HCT116 (cell line): ENCODE results near the gene RGS7. TPM values are rescaled to one million over a fixed set of nuclear protein-coding genes. Genes with fewer than 3 reads are reported as not detected.

Experiments used
- ATAC-seq: fragments of 200-7000 bp; cut with Tn5 transposase; 2 replicates; pipeline ENCODE4 v1.9.1; 2020; ENCODE audit warnings: mild to moderate bottlenecking, moderate library complexity
- BruUV-seq: library from RNA; stranded (reverse); fragments of 400-500 nt; replicated peaks from 2 replicates; lab custom pipeline; 2021; lab: Mats Ljungman, UMichigan
- CTCF ChIA-PET: fragments of 300-600 bp; sonication (Branson Sonifier 250); formaldehyde crosslinking; loops from one replicate; lab custom pipeline; 2021; ENCODE audit warnings: antibody characterized with exemption; lab: Charles Lee
- POLR2A ChIA-PET: fragments of 300-600, 350-600 bp; sonication (Branson Sonifier 250); formaldehyde crosslinking; loops from one replicate; lab custom pipeline; 2021; ENCODE audit warnings: antibody characterized with exemption; lab: Charles Lee
- RAD21 ChIA-PET, 2 experiments: fragments of 300-600 bp; sonication (Branson Sonifier 250); formaldehyde crosslinking; loops; one replicate each; lab custom pipeline; 2023; ENCODE audit warnings: low total read pairs in 2 of 2; ENCODE audit not compliant: uncharacterized antibody in 2 of 2, unreplicated experiment in 2 of 2, low non-redundant PET in 1 of 2; lab: Charles Lee
- DNase-seq: peaks from one replicate; pipeline ENCODE4 v3.0.0-alpha.2; 2010; ENCODE audit warnings: low read depth, low spot score
- H2AFZ ChIP-seq: fragments of 200-600 bp; shearing (Covaris generic), sonication (generic); 2 replicates; pipeline ENCODE4 v1.6.1; 2017; ENCODE audit warnings: low read depth, mixed run types, mixed read lengths, antibody characterized with exemption, low read length; ENCODE audit not compliant: poor library complexity, severe bottlenecking
- H3K27ac ChIP-seq: 2 replicates; pipeline ENCODE4 v1.5.1; 2012; ENCODE audit warnings: low read depth, low read length
- H3K27me3 ChIP-seq: fragments of 200-600 bp; sonication (generic); 2 replicates; pipeline ENCODE4 v1.6.1; 2016; ENCODE audit warnings: mixed run types, low read length, mixed read lengths; ENCODE audit not compliant: insufficient read depth
- H3K36me3 ChIP-seq, 2 experiments: fragments of 200-500 bp in 1 of 2; fragments of 200-600 bp in 1 of 2; sonication (Bioruptor generic) in 1 of 2; sonication (generic) in 1 of 2; 2 replicates each; pipeline versions ENCODE4 v1.5.1 to v1.6.1; 2014 to 2016; ENCODE audit warnings: low read length in 2 of 2, inconsistent platforms in 1 of 2, mixed read lengths in 1 of 2, mixed run types in 1 of 2; ENCODE audit not compliant: insufficient read depth in 2 of 2, control insufficient read depth in 1 of 2
- H3K4me1 ChIP-seq, 2 experiments: fragments of 200-600 bp in 1 of 2; sonication (generic) in 1 of 2; 2 replicates each; pipeline versions ENCODE4 v1.5.1 to v1.6.1; 2012 to 2017; ENCODE audit warnings: low read length in 2 of 2, inconsistent platforms in 1 of 2, mild to moderate bottlenecking in 1 of 2, mixed read lengths in 1 of 2, mixed run types in 1 of 2, moderate library complexity in 1 of 2; ENCODE audit not compliant: insufficient read depth in 2 of 2, control insufficient read depth in 1 of 2
- H3K4me2 ChIP-seq: fragments of 200-600 bp; sonication (generic); 2 replicates; pipeline ENCODE4 v1.6.1; 2017; ENCODE audit warnings: mixed run types, low read length, mixed read lengths
- H3K4me3 ChIP-seq, 2 experiments: fragments of 200-600 bp in 1 of 2; sonication (generic) in 1 of 2; replicated peaks in 1 of 2; 2 replicates each; pipeline ENCODE4 v1.5.1; 2011 to 2016; ENCODE audit warnings: low read length in 2 of 2, control low read depth in 1 of 2, low read depth in 1 of 2, mild to moderate bottlenecking in 1 of 2, mixed read lengths in 1 of 2, mixed run types in 1 of 2
- H3K79me2 ChIP-seq: fragments of 200-600 bp; sonication (generic); 2 replicates; pipeline ENCODE4 v1.6.1; 2017; ENCODE audit warnings: mild to moderate bottlenecking, mixed run types, low read length, moderate library complexity, mixed read lengths; ENCODE audit not compliant: insufficient read depth
- H3K9ac ChIP-seq: fragments of 200-600 bp; sonication (generic); 2 replicates; pipeline ENCODE4 v1.6.1; 2016; ENCODE audit warnings: low read length, mixed read lengths
- H3K9me2 ChIP-seq: fragments of 200-600 bp; sonication (generic), shearing (Covaris generic); 2 replicates; pipeline ENCODE4 v1.6.1; 2017; ENCODE audit warnings: mixed run types, mild to moderate bottlenecking, moderate library complexity; ENCODE audit not compliant: insufficient read depth
- H3K9me3 ChIP-seq, 2 experiments: fragments of 200-500 bp in 1 of 2; fragments of 200-600 bp in 1 of 2; sonication (Bioruptor generic) in 1 of 2; sonication (generic) in 1 of 2; 2 replicates each; pipeline ENCODE4 v1.6.1; 2014 to 2017; ENCODE audit warnings: low read length in 2 of 2, mixed read lengths in 2 of 2, inconsistent platforms in 1 of 2, low read depth in 1 of 2, mild to moderate bottlenecking in 1 of 2, mixed run types in 1 of 2, moderate library complexity in 1 of 2; ENCODE audit not compliant: control insufficient read depth in 1 of 2, insufficient read depth in 1 of 2
- H4K20me1 ChIP-seq: fragments of 200-600 bp; sonication (generic), shearing (Covaris generic); 2 replicates; pipeline ENCODE4 v1.6.1; 2017; ENCODE audit warnings: mixed run types, mild to moderate bottlenecking, moderate library complexity; ENCODE audit not compliant: insufficient read depth
- CBX3 ChIP-seq: IDR thresholded peaks from 2 replicates; pipeline ENCODE4 v1.6.1; 2012; ENCODE audit warnings: low read depth
- ELF1 ChIP-seq: IDR thresholded peaks from 2 replicates; pipeline ENCODE4 v1.6.1; 2012; ENCODE audit warnings: low read depth, borderline replicate concordance
- EZH2phosphoT487 ChIP-seq: fragments of 200-600 bp; IDR thresholded peaks from 2 replicates; pipeline ENCODE4 v1.6.1; 2018; ENCODE audit warnings: antibody characterized with exemption, borderline replicate concordance
- POLR2A ChIP-seq: IDR thresholded peaks from 2 replicates; pipeline ENCODE4 v1.7.0; 2011; ENCODE audit warnings: borderline replicate concordance; ENCODE audit not compliant: insufficient read depth, insufficient read length; ENCODE audit errors: extremely low read depth
- TCF7L2 ChIP-seq: IDR thresholded peaks from 2 replicates; pipeline ENCODE4 v1.7.0; 2011; ENCODE audit warnings: borderline replicate concordance, inconsistent platforms; ENCODE audit not compliant: insufficient read depth, insufficient read length; ENCODE audit errors: extremely low read depth
- ZFX ChIP-seq: fragments of 450-650 bp; IDR thresholded peaks from 2 replicates; pipeline ENCODE4 v1.6.1; 2017
- ZNF274 ChIP-seq: fragments of 200-500 bp; sonication (Bioruptor generic); IDR thresholded peaks from 2 replicates; pipeline ENCODE4 v1.6.1; 2014; ENCODE audit warnings: mild to moderate bottlenecking, low read depth, low read length, inconsistent platforms
- intact Hi-C: fragments of 100-400 bp; cut with micrococcal nuclease; formaldehyde crosslinking; loops from 2 replicates; pipeline ENCODE4 v1.10.0; 2022
- total RNA-seq: library from RNA; stranded (reverse); gene quantifications from one replicate; pipeline ENCODE4 v1.2.1, GENCODE V29; 2021; ENCODE audit not compliant: unreplicated experiment
- TF ChIP-seq, protein P1 (sequence below): IDR thresholded peaks from 2 replicates; pipeline ENCODE4 v1.6.1; 2012; ENCODE audit warnings: low read depth

RGS7 gene
- total RNA-seq, 1 experiment from 2014 or later = not detected

GRCh38 chr1:241217516-241217915 lies 139.5 kb downstream of the RGS7 start:
- Histone ChIP-seq H3K4me3 (no peak overlapping the region), H3K36me3 (no peaks in the 10 kb centered on the region), H3K27ac (no peak overlapping the region), H4K20me1 (no peaks in the 10 kb centered on the region), H3K27me3 (no peaks in the 10 kb centered on the region), H3K4me1 (no peaks in the 10 kb centered on the region), H3K9me3 (peaks cover 3 to 9% of the 10 kb centered on the region in 2 experiments; a peak in 2 of 4 replicates), H3K79me2 (no peaks in the 10 kb centered on the region), H3K4me2 (no peak overlapping the region), H2AFZ (no peak overlapping the region), H3K9me2 (no peaks in the 10 kb centered on the region), H3K9ac (no peak overlapping the region)
- no peak for DNase-seq
- BruUV-seq = no TSS peak
- ChIA-PET POLR2A (no interaction called here), RAD21 (no interaction called here), CTCF (no interaction called here)
- no peak for ATAC-seq
- TF ChIP-seq CBX3 (no peak), EZH2phosphoT487 (no peak), TCF7L2 (no peak), ZNF274 (no peak), POLR2A (no peak), ZFX (no peak), ELF1 (no peak)
- TF ChIP-seq, protein P1, sequence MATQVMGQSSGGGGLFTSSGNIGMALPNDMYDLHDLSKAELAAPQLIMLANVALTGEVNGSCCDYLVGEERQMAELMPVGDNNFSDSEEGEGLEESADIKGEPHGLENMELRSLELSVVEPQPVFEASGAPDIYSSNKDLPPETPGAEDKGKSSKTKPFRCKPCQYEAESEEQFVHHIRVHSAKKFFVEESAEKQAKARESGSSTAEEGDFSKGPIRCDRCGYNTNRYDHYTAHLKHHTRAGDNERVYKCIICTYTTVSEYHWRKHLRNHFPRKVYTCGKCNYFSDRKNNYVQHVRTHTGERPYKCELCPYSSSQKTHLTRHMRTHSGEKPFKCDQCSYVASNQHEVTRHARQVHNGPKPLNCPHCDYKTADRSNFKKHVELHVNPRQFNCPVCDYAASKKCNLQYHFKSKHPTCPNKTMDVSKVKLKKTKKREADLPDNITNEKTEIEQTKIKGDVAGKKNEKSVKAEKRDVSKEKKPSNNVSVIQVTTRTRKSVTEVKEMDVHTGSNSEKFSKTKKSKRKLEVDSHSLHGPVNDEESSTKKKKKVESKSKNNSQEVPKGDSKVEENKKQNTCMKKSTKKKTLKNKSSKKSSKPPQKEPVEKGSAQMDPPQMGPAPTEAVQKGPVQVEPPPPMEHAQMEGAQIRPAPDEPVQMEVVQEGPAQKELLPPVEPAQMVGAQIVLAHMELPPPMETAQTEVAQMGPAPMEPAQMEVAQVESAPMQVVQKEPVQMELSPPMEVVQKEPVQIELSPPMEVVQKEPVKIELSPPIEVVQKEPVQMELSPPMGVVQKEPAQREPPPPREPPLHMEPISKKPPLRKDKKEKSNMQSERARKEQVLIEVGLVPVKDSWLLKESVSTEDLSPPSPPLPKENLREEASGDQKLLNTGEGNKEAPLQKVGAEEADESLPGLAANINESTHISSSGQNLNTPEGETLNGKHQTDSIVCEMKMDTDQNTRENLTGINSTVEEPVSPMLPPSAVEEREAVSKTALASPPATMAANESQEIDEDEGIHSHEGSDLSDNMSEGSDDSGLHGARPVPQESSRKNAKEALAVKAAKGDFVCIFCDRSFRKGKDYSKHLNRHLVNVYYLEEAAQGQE = no peak
- intact Hi-C loops = no loop called here
